HG03432 (cell line): ENCODE results near the gene TSHZ3.

Source experiments
- ATAC-seq: cut with Tn5 transposase; IDR thresholded peaks from one replicate; pipeline ENCODE4 v1.9.1; 2021; ENCODE audit warnings: mild to moderate bottlenecking, moderate library complexity; ENCODE audit not compliant: unreplicated experiment

The TSHZ3 gene

GRCh38 chr19:31349160-31349881 lies at the start of gene TSHZ3:
TSHZ3 (minus strand) TSS chr19:31349436; CDS start chr19:31349219, 217 bp downstream.
- no peak for ATAC-seq

- ATAC-seq = no peak
Observed at GRCh38 chr19:31397308-31397707, 48.1 kb upstream of the TSHZ3 start.

- no peak for ATAC-seq
Observed at GRCh38 chr19:31392464-31392863, 43.2 kb upstream of the TSHZ3 start.

GRCh38 chr19:31391518-31391917 lies 42.3 kb upstream of the TSHZ3 start:
- no peak for ATAC-seq

- no peak for ATAC-seq
Observed at GRCh38 chr19:31390711-31391110, 41.5 kb upstream of the TSHZ3 start.

- no peak for ATAC-seq
Observed at GRCh38 chr19:31389874-31390273, 40.6 kb upstream of the TSHZ3 start.

GRCh38 chr19:31387717-31388301 lies 38.6 kb upstream of the TSHZ3 start:
- ATAC-seq = no peak

- ATAC-seq = no peak
Observed at GRCh38 chr19:31386806-31387205, 37.6 kb upstream of the TSHZ3 start.

GRCh38 chr19:31385744-31386143 lies 36.5 kb upstream of the TSHZ3 start:
- ATAC-seq = no peak

GRCh38 chr19:31383553-31383952 lies 34.3 kb upstream of the TSHZ3 start:
- no peak for ATAC-seq

GRCh38 chr19:31380854-31381253 lies 31.6 kb upstream of the TSHZ3 start:
- ATAC-seq = no peak

- no peak for ATAC-seq
Observed at GRCh38 chr19:31378404-31378803, 29.2 kb upstream of the TSHZ3 start.

GRCh38 chr19:31377736-31378135 lies 28.5 kb upstream of the TSHZ3 start:
- no peak for ATAC-seq

GRCh38 chr19:31372246-31372781 lies 23.1 kb upstream of the TSHZ3 start:
- no peak for ATAC-seq

GRCh38 chr19:31370216-31370615 lies 21.0 kb upstream of the TSHZ3 start:
- no peak for ATAC-seq

- no peak for ATAC-seq
Observed at GRCh38 chr19:31364963-31365362, 15.7 kb upstream of the TSHZ3 start.

GRCh38 chr19:31361728-31362127 lies 12.5 kb upstream of the TSHZ3 start:
- ATAC-seq = no peak

GRCh38 chr19:31357315-31357673 lies 8.1 kb upstream of the TSHZ3 start:
- ATAC-seq = no peak

GRCh38 chr19:31356587-31357314 lies 7.5 kb upstream of the TSHZ3 start:
- ATAC-seq = no peak

GRCh38 chr19:31355665-31356289 lies 6.5 kb upstream of the TSHZ3 start:
- ATAC-seq = no peak
